Loucy (cell line): Measurements from ENCODE around the gene GRIN2A.

Source experiments
- CTCF ChIP-seq: fragments of 200-600 bp; sonication (generic); conservative IDR thresholded peaks from 2 replicates; pipeline ENCODE4 v1.5.1; 2014; ENCODE audit warnings: mild to moderate bottlenecking, antibody characterized with exemption, low read length
- EZH2phosphoT487 ChIP-seq: fragments of 200-600 bp; IDR thresholded peaks from 2 replicates; pipeline ENCODE4 v1.6.1; 2018; ENCODE audit warnings: antibody characterized with exemption, mild to moderate bottlenecking, moderate library complexity, borderline replicate concordance

GRCh38 chr16:9821970-9822369 is 360.3 kb downstream of the GRIN2A start:
- no peak for TF ChIP-seq CTCF
- TF ChIP-seq EZH2phosphoT487 = no peak
